DOHH2 (cell line): ENCODE data around the gene RALBP1.
"Not testable (repeated sequence)": the region's sequence is repeated elsewhere in the genome, so short reads cannot be mapped to it uniquely, and the experiment has no call there.

Experiments
- H3F3A ChIP-seq: fragments of 200-600 bp; sonication (generic), shearing (Covaris generic); 2 replicates; pipeline ENCODE4 v1.6.0; 2016; ENCODE audit warnings: antibody characterized with exemption, mild to moderate bottlenecking; ENCODE audit not compliant: control insufficient read depth, insufficient read depth
- H3K27ac ChIP-seq: fragments of 200-600 bp; sonication (generic); 2 replicates; pipeline ENCODE4 v1.5.1; 2014; ENCODE audit warnings: low read depth, mild to moderate bottlenecking, low read length, moderate library complexity
- H3K27me3 ChIP-seq: fragments of 200-600 bp; sonication (generic); 2 replicates; pipeline ENCODE4 v1.6.1; 2014; ENCODE audit warnings: mild to moderate bottlenecking, low read length, mixed read lengths; ENCODE audit not compliant: control insufficient read depth
- H3K36me3 ChIP-seq: fragments of 200-600 bp; sonication (generic); 2 replicates; pipeline ENCODE4 v1.6.1; 2014; ENCODE audit warnings: mild to moderate bottlenecking, low read length, moderate library complexity, mixed read lengths; ENCODE audit not compliant: control insufficient read depth
- H3K4me1 ChIP-seq: fragments of 200-600 bp; sonication (generic); 2 replicates; pipeline ENCODE4 v1.6.1; 2014; ENCODE audit warnings: mild to moderate bottlenecking, low read length, mixed read lengths; ENCODE audit not compliant: control insufficient read depth
- H3K4me2 ChIP-seq: fragments of 200-600 bp; sonication (generic); 2 replicates; pipeline ENCODE4 v1.6.0; 2014; ENCODE audit warnings: mild to moderate bottlenecking, low read length, moderate library complexity
- H3K4me3 ChIP-seq: fragments of 200-600 bp; sonication (generic); 2 replicates; pipeline ENCODE4 v1.5.1; 2014; ENCODE audit warnings: mild to moderate bottlenecking, low read length, mixed read lengths
- H3K79me2 ChIP-seq: fragments of 200-600 bp; sonication (generic); 2 replicates; pipeline ENCODE4 v1.6.1; 2014; ENCODE audit warnings: mild to moderate bottlenecking, low read length, mixed read lengths; ENCODE audit not compliant: control insufficient read depth
- H3K9me2 ChIP-seq: fragments of 200-600 bp; sonication (generic); replicated peaks from 2 replicates; pipeline ENCODE4 v1.6.1; 2014; ENCODE audit warnings: mild to moderate bottlenecking, low read length, mixed read lengths; ENCODE audit not compliant: control insufficient read depth
- H3K9me3 ChIP-seq: fragments of 200-600 bp; sonication (generic); 2 replicates; pipeline ENCODE4 v1.6.1; 2014; ENCODE audit warnings: antibody characterized with exemption, low read length, mixed read lengths; ENCODE audit not compliant: control insufficient read depth, insufficient read depth
- H4K20me1 ChIP-seq: fragments of 200-600 bp; sonication (generic); 2 replicates; pipeline ENCODE4 v1.6.0; 2014; ENCODE audit warnings: low read depth, mild to moderate bottlenecking, antibody characterized with exemption, low read length, moderate library complexity; ENCODE audit not compliant: control insufficient read depth, insufficient read depth
- EZH2phosphoT487 ChIP-seq: fragments of 200-600 bp; sonication (generic); IDR thresholded peaks from 2 replicates; pipeline ENCODE4 v1.6.1; 2017; ENCODE audit warnings: borderline replicate concordance, mild to moderate bottlenecking, antibody characterized with exemption, low read length, moderate library complexity, mixed read lengths
- TF ChIP-seq, protein P1 (sequence below): fragments of 200-600 bp; sonication (generic); IDR thresholded peaks from one replicate; pipeline ENCODE4 v1.5.1; 2014; ENCODE audit warnings: antibody characterized with exemption, mild to moderate bottlenecking, low read depth, low read length; ENCODE audit not compliant: poor library complexity, severe bottlenecking

Gene RALBP1

GRCh38 chr18:9482790-9483189 lies 7.5 kb downstream of the RALBP1 start:
- Histone ChIP-seq H3K9me3 (peaks cover 2% of the 10 kb centered on the region; the same call in 1 of the 2 replicates), H3K4me2 (peak overlapping the region; percentile 43), H3F3A (no peaks in the 10 kb centered on the region), H3K36me3 (peaks cover 55% of the 10 kb centered on the region), H3K27me3 (no peaks in the 10 kb centered on the region), H3K9me2 (no peaks in the 10 kb centered on the region), H4K20me1 (no peaks in the 10 kb centered on the region), H3K4me3 (peak overlapping the region; percentile 24), H3K27ac (no peak overlapping the region), H3K79me2 (peaks cover 98% of the 10 kb centered on the region), H3K4me1 (peaks cover 18% of the 10 kb centered on the region)
- TF ChIP-seq, protein P1, sequence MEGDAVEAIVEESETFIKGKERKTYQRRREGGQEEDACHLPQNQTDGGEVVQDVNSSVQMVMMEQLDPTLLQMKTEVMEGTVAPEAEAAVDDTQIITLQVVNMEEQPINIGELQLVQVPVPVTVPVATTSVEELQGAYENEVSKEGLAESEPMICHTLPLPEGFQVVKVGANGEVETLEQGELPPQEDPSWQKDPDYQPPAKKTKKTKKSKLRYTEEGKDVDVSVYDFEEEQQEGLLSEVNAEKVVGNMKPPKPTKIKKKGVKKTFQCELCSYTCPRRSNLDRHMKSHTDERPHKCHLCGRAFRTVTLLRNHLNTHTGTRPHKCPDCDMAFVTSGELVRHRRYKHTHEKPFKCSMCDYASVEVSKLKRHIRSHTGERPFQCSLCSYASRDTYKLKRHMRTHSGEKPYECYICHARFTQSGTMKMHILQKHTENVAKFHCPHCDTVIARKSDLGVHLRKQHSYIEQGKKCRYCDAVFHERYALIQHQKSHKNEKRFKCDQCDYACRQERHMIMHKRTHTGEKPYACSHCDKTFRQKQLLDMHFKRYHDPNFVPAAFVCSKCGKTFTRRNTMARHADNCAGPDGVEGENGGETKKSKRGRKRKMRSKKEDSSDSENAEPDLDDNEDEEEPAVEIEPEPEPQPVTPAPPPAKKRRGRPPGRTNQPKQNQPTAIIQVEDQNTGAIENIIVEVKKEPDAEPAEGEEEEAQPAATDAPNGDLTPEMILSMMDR, result no peak
- no peak for TF ChIP-seq EZH2phosphoT487

DNA sequence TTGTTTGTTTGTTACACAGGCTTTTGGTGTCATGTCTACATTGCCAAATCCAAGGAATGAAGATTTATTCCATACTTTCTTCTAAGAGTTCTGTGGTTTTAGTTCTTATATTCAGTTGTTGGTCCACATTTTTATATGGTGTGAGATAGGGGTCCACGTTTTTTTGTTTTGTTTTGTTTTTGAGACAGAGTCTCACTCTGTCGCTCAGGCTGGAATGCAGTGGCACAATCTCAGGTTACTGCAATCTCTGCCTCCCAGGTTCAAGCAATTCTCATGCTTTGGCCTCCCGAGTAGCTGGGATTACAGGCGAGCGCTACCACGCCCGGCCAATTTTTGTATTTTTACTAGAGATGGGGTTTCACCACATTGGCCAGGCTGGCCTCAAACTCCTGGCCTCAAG lies 8.2 kb downstream of the RALBP1 start:
- peaks cover 49% of the 10 kb centered on the region for H3K36me3 ChIP-seq
- no peaks in the 10 kb centered on the region for H3K27me3 ChIP-seq
- no peak overlapping the region for H3K4me2 ChIP-seq
- H3K4me1 ChIP-seq, result peaks cover 18% of the 10 kb centered on the region
- no peaks in the 10 kb centered on the region for H4K20me1 ChIP-seq
- H3K79me2 ChIP-seq, result peaks cover 98% of the 10 kb centered on the region
- H3K9me2 ChIP-seq, result no peaks in the 10 kb centered on the region
- peaks cover 2% of the 10 kb centered on the region; the same call in 1 of the 2 replicates for H3K9me3 ChIP-seq
- H3K27ac ChIP-seq, result no peak overlapping the region
- H3F3A ChIP-seq, result no peaks in the 10 kb centered on the region
- TF ChIP-seq, protein P1, result no peak
- no peak for TF ChIP-seq EZH2phosphoT487
- H3K4me3 ChIP-seq, result no peak overlapping the region

DNA sequence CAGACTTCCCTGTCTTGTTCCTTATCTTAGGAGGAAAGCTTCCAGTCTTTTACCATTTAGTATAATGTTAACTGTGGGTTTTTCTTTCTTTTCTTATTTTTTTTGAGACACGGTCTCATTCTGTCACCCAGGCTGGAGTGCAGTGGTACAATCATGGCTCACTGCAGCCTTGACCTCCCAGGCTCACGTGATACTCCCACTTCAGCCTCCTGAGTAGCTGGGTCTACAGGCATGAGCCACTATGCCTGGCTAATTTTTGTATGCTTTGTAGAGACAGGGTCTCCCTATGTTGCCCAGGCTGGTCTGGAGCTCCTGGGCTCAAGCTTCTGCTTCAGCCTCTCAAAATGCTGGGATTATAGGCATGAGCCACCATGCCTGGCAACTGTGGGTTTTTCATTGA lies 9.5 kb downstream of the RALBP1 start:
- Histone ChIP-seq H3K36me3 (peaks cover 38% of the 10 kb centered on the region), H3K79me2 (peaks cover 98% of the 10 kb centered on the region), H3K4me1 (peaks cover 18% of the 10 kb centered on the region)
- H3K9me2 ChIP-seq, H3K4me2 ChIP-seq, H3K9me3 ChIP-seq, H3K27me3 ChIP-seq, H3K27ac ChIP-seq, H3F3A ChIP-seq, H4K20me1 ChIP-seq, H3K4me3 ChIP-seq: not testable (repeated sequence)

- H3K4me3 ChIP-seq, result no peak overlapping the region
- no peak overlapping the region for H3K27ac ChIP-seq
- H3K4me1 ChIP-seq, result no peaks in the 10 kb centered on the region
- H3K9me3 ChIP-seq, result peaks cover 2% of the 10 kb centered on the region; the same call in 1 of the 2 replicates
- H3K27me3 ChIP-seq, result no peaks in the 10 kb centered on the region
- no peaks in the 10 kb centered on the region for H4K20me1 ChIP-seq
- peaks cover 96% of the 10 kb centered on the region for H3K79me2 ChIP-seq
- peaks cover 12% of the 10 kb centered on the region for H3K36me3 ChIP-seq
- H3F3A ChIP-seq, result no peaks in the 10 kb centered on the region
- no peak for TF ChIP-seq EZH2phosphoT487
- TF ChIP-seq, protein P1, result no peak
- H3K4me2 ChIP-seq, result no peak overlapping the region
- H3K9me2 ChIP-seq, result no peaks in the 10 kb centered on the region
Observed at GRCh38 chr18:9488538-9488937, 13.2 kb downstream of the RALBP1 start.
